RWPE2 (cell line): ENCODE measurements around the gene GPR50.

Source experiments
- ATAC-seq: fragments of 200-7000 bp; cut with Tn5 transposase; 3 replicates; pipeline ENCODE4 v1.9.1; 2021; ENCODE audit warnings: low read depth
- DNase-seq: peaks from one replicate; pipeline ENCODE4 v3.0.0-alpha.2; 2020; ENCODE audit warnings: low spot score
- H3K27ac ChIP-seq: fragments of 450-650 bp; 2 replicates; pipeline ENCODE4 v1.5.1; 2017; ENCODE audit warnings: mild to moderate bottlenecking; ENCODE audit not compliant: poor library complexity, severe bottlenecking
- H3K27me3 ChIP-seq: fragments of 250-450 bp; sonication (Bioruptor Pico); 2 replicates; pipeline ENCODE4 v1.5.1; 2021; ENCODE audit warnings: mild to moderate bottlenecking, moderate library complexity; ENCODE audit not compliant: insufficient read depth, poor library complexity, severe bottlenecking
- H3K36me3 ChIP-seq: fragments of 250-450 bp; sonication (Bioruptor Pico); 2 replicates; pipeline ENCODE4 v1.5.1; 2020; ENCODE audit warnings: low read depth, mild to moderate bottlenecking, moderate library complexity
- H3K4me1 ChIP-seq: fragments of 250-450 bp; sonication (Bioruptor Pico); 2 replicates; pipeline ENCODE4 v1.5.1; 2021; ENCODE audit warnings: mild to moderate bottlenecking, moderate library complexity; ENCODE audit not compliant: insufficient read depth, poor library complexity, severe bottlenecking
- H3K4me3 ChIP-seq: fragments of 250-450 bp; sonication (Bioruptor Pico); 2 replicates; pipeline ENCODE4 v1.5.1; 2021; ENCODE audit warnings: mild to moderate bottlenecking, moderate library complexity; ENCODE audit not compliant: severe bottlenecking
- H3K9me3 ChIP-seq: fragments of 250-450 bp; sonication (Bioruptor Pico); 2 replicates; pipeline ENCODE4 v1.5.1; 2021; ENCODE audit warnings: mild to moderate bottlenecking, moderate library complexity; ENCODE audit not compliant: severe bottlenecking
- TF ChIP-seq, protein P1 (sequence below): fragments of 450-650 bp; IDR thresholded peaks from one replicate; pipeline ENCODE4 v1.5.1; 2017; ENCODE audit warnings: mild to moderate bottlenecking, moderate library complexity; ENCODE audit not compliant: poor library complexity, severe bottlenecking

Gene GPR50

DNA sequence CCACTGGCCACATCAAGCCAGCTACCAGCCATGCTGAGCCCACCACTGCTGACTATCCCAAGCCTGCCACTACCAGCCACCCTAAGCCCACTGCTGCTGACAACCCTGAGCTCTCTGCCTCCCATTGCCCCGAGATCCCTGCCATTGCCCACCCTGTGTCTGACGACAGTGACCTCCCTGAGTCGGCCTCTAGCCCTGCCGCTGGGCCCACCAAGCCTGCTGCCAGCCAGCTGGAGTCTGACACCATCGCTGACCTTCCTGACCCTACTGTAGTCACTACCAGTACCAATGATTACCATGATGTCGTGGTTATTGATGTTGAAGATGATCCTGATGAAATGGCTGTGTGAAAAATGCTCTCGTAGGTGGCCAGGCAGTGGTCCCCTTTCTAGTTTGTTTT is 4.7 kb downstream of the GPR50 start:
- ATAC-seq (no peak), DNase-seq (no peak)
- H3K36me3 ChIP-seq = no peaks in the 10 kb centered on the region
- no peaks in the 10 kb centered on the region for H3K4me1 ChIP-seq
- H3K27me3 ChIP-seq = peaks cover 40% of the 10 kb centered on the region
- H3K27ac ChIP-seq = no peak overlapping the region
- H3K9me3 ChIP-seq = no peaks in the 10 kb centered on the region
- TF ChIP-seq, protein P1, sequence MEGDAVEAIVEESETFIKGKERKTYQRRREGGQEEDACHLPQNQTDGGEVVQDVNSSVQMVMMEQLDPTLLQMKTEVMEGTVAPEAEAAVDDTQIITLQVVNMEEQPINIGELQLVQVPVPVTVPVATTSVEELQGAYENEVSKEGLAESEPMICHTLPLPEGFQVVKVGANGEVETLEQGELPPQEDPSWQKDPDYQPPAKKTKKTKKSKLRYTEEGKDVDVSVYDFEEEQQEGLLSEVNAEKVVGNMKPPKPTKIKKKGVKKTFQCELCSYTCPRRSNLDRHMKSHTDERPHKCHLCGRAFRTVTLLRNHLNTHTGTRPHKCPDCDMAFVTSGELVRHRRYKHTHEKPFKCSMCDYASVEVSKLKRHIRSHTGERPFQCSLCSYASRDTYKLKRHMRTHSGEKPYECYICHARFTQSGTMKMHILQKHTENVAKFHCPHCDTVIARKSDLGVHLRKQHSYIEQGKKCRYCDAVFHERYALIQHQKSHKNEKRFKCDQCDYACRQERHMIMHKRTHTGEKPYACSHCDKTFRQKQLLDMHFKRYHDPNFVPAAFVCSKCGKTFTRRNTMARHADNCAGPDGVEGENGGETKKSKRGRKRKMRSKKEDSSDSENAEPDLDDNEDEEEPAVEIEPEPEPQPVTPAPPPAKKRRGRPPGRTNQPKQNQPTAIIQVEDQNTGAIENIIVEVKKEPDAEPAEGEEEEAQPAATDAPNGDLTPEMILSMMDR = no peak
- no peak overlapping the region for H3K4me3 ChIP-seq

DNA sequence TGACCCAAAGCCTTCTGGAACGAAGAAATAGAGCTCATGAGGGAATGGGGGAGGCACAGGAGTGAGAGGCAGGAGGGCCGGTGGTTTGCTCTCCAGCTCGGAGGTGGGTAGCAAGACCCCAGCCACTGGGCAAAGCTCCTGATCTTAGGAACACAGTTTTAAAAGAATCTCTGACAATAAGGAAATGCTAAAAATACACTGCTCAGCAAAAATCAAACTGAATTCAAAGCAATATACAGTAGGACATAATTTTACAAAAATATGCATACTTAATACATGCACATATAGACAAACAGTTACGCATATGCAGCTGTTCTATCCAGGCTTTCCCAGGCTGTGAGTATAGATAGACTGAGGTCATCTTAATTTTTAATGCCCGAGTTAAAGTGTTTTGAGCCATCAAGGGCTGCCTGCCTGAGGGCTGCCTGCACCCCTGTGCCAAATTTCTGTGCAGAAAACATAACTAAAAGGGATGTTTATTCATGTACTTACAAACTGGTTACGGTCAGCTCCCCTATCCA is 6.9 kb downstream of the GPR50 start:
- DNase-seq (no peak), ATAC-seq (no peak)
- H3K27me3 ChIP-seq = peaks cover 21% of the 10 kb centered on the region
- TF ChIP-seq, protein P1 = no peak
- no peak overlapping the region for H3K27ac ChIP-seq
- H3K4me3 ChIP-seq = no peak overlapping the region
- no peaks in the 10 kb centered on the region for H3K4me1 ChIP-seq
- no peaks in the 10 kb centered on the region for H3K36me3 ChIP-seq
- H3K9me3 ChIP-seq = no peaks in the 10 kb centered on the region

DNA sequence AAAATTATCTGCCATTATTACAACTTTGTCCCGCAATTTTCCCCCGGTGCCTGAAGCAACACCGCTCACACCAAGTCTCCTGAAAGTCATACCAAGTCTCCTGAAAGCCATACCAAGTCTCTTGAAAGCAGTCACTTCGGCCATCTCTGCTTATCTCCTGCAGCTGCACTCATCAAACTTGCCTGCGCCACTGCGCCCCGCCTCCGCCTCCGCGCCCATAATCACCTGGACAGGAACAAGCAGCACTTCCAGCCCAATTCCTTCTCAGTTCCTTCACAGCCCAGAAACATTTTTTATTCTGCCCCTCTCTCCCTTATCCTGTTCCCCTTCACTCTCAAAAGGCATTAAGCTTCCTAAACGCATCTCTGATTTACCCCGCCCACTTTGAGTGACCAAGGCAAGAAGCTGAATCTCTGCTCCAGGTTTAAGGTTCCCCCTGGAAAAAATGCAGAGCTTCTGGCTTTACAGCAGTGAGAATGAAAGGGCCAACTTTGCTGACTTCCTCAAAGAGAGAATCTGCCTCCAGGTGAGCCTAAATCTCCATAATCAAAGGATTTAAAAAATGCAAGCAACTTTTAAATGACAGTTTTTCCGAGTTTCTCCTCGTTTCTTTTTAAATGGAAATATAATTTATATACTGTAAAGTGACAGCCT is 7.7 kb downstream of the GPR50 start:
- H3K4me1 ChIP-seq = no peaks in the 10 kb centered on the region
- H3K4me3 ChIP-seq = no peak overlapping the region
- no peak overlapping the region for H3K27ac ChIP-seq
- peaks cover 16% of the 10 kb centered on the region for H3K27me3 ChIP-seq
- DNase-seq (no peak), ATAC-seq (no peak)
- TF ChIP-seq, protein P1 = no peak
- no peaks in the 10 kb centered on the region for H3K36me3 ChIP-seq
- H3K9me3 ChIP-seq = no peaks in the 10 kb centered on the region

DNA sequence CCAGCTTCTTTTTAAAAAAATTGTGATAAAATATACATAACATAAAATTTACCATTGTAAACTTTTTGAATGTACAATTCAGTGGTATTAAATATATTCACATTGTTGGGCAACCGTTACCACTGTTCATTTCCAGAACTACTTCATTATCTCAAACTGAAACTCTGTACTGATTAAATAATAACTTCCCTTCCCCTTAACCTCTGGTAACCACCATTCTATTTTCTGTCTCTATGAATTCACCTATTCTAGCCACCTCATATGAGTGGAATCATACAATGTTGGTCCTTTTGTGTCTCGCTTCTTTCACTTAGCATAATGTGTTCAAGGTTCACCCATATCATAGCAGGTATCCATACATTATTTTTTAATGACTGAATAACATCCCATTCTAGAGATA is 8.3 kb downstream of the GPR50 start:
- Histone ChIP-seq H3K36me3 (no peaks in the 10 kb centered on the region), H3K9me3 (no peaks in the 10 kb centered on the region), H3K4me1 (no peaks in the 10 kb centered on the region), H3K4me3 (no peak overlapping the region), H3K27ac (no peak overlapping the region), H3K27me3 (peaks cover 10% of the 10 kb centered on the region)
- TF ChIP-seq, protein P1 = no peak
- ATAC-seq (no peak), DNase-seq (no peak)

DNA sequence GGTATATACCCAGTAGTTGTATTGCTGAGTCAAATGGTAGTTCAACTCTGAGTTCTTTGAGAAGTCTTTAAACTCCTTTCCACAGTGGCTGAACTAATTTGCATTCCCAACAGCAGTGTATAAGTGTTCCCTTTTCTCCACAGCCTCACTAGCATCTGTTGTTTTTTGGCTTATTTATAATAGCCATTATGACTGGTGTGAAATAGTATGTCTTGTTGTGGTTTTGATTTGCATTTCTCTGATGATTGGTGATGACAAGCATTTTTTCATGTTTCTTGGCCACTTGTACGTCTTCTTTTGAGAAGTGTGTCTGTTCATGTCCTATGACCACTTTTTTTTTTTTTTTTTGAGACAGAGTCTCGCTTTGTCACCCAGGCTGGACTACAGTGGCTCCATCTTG is 30.5 kb downstream of the GPR50 start:
- no peak for ATAC-seq
- Histone ChIP-seq H3K9me3 (no peaks in the 10 kb centered on the region), H3K36me3 (no peaks in the 10 kb centered on the region), H3K4me3 (no peak overlapping the region), H3K27me3 (no peaks in the 10 kb centered on the region), H3K4me1 (no peaks in the 10 kb centered on the region), H3K27ac (no peak overlapping the region)
- no peak for DNase-seq
- TF ChIP-seq, protein P1 = no peak
